IPS-18c (cell line): ENCODE data around the gene PHACTR3.

Source experiments
- H3K4me3 ChIP-seq: 2 replicates; pipeline ENCODE4 v1.7.0; 2013; ENCODE audit warnings: low read depth, mild to moderate bottlenecking, low read length, moderate library complexity; ENCODE audit not compliant: insufficient read depth
- H3K9me3 ChIP-seq: one replicate; pipeline ENCODE4 v1.6.1; 2013; ENCODE audit warnings: mild to moderate bottlenecking, low read length, moderate library complexity; ENCODE audit not compliant: control insufficient read depth, insufficient read depth

PHACTR3 gene

DNA sequence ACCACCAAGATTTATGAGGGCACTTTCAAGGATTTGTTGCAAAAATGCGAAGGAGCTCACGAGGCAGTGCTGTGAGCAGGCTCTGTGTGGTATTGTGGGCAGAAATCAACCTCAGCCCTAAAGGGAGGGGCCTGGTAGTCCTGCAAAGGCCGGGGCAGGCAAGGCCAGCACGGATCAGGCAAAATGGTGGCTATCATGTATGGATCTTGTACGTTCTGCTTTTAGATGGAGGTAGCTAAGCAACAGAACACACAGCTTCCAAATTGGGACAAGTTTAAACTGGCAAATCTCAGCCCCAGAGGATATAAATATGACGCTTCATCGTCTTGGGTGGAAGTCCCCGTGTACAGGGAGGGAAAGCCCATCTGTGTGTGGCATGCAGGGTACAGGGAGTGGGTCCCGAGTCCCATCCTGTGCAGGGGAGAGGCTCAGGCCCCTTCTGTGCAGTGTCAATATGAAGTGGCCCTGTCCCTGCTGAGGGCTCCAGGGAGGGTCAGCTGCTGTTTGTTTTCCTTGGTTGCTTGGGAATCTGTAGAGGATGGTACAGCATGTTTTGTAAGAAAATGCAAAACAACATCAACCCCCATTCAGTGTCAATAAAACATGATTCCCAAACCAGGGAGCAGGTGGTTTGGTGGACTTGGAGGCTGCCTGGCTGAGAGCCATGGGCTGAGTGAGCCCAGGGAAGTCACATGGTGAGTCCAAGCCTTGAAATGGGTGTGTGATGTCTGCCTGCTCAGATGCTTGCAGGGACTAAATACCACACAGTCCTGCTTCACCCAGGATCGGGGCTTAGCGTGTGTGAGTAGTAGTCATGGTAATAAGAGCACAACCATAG is 216.1 kb downstream of the PHACTR3 start:
- Histone ChIP-seq H3K4me3 (no peak overlapping the region), H3K9me3 (no peaks in the 10 kb centered on the region)

DNA sequence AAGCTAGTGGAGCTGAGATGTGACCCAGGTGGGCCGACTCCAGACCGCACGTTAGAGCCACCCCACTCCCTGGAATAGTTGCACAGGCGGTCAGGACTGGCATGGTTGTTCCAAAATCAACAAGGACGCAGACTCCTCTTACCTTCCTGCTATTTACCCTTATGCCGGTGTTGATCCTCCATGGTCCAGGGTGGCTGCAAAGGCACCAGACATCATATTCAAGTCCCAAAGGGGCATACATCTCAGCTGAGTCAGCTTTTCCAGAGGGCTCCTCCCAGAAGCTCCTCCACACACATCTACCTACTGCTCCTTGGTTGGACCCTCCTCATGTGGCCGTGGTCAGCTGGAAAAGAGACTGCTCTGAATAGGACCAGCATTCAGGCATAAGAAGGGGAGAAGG is 216.9 kb downstream of the PHACTR3 start:
- Histone ChIP-seq H3K9me3 (no peaks in the 10 kb centered on the region), H3K4me3 (no peak overlapping the region)

DNA sequence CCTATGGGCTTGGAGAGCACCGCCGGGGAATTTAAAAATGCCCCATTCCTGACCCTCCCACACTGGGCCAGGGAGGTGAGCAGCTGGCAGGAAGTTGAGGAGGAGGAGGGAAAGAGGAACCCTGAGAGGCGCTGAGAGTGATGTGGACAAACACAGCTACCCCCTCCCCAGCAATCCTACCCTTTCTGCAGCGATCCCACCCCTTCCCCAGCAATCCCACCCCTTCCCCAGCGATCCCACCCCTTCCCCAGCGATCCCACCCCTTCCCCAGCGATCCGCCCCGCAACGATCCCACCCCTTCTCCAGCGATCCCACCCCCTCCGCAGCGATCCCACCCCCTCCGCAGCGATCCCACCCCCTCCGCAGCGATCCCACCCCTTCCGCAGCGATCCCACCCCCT is 217.4 kb downstream of the PHACTR3 start:
- no peak overlapping the region for H3K4me3 ChIP-seq
- H3K9me3 ChIP-seq: no peaks in the 10 kb centered on the region

DNA sequence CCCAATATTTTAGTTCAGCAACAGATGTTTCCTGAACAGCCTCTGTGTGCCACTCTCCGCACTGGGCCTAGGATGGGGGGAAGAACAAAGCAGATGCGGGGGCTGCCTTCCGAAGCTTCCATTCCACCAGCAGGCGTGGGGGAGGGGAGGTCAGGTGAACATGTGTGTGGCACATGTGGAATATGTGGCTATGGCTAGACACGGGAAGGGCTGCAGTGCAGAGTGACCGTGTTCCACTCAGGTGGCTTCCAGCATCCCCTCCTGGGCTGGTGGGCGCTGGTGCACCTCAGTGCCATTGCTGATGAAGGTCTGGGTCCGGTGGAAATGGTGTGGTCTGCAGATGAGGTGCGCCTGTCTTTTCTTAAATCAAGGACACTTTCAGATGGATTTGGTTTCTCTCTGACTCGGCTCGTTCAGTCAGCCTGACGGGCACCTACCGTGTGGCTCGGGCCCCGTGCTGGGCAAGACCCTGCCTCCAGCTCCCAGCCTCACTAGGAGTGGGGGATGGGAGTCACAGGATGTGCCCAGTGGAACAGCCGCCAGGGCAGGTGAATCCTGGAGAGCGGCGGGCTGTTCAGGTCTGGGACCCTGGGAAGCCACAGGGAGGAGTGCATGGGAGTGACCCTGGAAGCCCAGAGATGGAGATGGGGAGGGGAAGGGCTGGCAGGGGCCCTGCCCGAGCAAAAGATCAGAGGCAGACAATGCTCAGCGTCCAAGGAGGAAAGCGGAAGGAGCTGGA is 218.1 kb downstream of the PHACTR3 start:
- Histone ChIP-seq H3K9me3 (no peaks in the 10 kb centered on the region), H3K4me3 (no peak overlapping the region)

DNA sequence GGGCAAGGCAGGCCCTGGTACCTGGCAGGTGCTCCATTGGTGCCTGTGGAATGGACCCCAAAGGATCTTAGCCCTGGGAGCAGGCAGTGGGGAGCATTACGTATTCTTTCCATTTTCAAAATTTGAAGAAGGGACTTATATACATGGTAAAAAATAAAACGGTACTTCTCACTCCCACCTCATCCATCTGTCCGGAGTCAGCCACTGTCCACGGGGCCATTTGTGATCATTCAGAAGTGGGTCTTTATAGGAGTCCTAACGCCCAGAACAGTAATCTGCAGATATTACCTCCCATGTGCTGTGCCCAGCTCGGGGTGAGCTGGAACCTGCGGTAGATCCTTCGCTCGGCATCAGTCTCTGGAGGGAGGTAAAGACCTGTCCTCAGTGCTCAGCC is 218.7 kb downstream of the PHACTR3 start:
- no peak overlapping the region for H3K4me3 ChIP-seq
- no peaks in the 10 kb centered on the region for H3K9me3 ChIP-seq

DNA sequence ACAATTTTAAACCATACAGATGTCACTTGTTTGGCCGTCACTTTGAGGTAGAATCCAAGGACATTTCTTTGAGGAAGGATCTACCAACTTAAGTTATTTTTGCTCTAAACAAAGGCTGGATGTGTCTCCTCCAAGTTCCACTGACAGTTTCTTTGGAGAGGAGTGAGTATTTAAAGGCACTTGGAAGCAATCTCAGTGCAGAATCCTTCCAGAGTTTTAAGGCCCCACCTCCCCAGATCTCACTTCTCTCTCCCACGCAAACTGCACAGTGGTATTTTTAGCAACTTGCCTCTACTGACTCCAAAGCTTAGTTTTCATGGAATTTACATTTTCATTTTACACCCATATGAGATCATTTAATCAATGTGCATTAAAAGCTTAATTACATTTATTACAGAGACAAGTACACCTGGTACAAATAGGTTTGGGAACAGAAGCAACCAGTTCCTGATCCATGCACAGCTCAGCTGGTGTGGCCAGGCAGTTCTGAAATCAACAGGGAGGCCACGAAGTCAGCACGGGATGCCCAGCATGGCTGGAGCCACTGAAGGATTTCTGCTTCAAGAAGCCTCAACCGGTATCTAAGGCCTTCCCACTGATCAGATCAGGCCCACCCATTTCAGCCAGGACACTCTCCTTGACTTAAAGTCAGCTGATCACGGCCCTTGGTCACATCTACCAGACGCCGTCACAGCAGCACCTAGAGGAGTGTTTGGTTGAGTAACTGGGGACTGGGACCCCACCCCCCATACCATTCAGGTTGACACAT is 219.3 kb downstream of the PHACTR3 start:
- Histone ChIP-seq H3K4me3 (no peak overlapping the region), H3K9me3 (no peaks in the 10 kb centered on the region)

DNA sequence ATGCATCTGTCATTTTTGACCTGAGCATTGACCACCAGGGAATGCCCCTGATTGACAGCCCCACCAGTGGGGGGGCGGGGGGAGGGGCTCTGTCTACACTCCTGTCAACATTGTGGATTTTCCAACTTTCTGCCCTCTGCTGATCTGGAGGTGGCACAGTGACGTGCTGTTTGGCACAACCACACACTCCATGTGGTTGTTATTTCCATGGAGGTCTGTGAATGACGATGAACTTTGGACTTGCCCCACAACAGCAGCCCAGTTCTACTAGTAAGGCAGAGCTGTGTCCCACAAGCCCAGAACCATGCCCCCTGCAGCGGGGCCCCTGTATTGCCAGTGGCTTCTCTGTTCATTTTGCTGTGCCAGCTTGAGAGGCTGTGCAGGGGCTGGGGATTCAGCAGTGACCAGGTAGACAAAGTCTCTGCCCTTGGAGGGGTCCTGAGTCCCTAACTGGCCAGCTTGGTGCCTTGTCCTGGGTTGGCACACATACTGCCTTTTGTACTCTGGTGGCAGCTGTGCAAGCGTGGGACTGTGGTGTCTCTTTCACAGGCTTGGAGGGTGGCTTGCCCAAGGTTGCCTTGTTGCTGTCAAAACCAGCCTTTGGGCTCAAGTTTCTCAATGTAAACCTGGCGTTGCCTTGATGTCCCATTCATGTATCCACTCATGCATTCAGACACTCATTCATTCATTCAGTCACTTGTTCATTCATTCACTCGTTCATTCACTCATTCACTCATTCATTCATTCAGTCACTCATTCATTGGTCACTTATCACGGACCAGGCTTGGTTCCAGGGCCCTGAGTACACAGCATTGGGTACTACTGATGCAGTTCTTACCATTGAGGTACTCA is 220.6 kb downstream of the PHACTR3 start:
- H3K4me3 ChIP-seq: no peak overlapping the region

DNA sequence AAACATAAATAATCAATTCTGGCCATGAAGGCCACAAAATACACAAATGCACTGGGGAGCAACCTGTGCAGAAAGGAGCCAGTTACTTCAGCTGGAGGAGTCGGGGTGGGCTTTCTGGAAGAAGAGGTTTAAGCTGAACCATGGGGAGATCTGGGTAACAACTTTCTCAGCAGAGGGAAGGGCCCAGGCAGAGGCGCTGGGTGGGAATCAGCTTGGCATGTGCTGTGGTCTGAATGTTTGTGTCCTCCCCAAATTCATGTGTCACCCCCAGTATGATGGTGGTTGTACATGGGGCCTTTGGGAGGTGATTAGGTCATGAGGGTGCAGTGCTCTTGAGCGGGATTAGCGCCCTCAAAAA is 221.2 kb downstream of the PHACTR3 start:
- H3K9me3 ChIP-seq: no peaks in the 10 kb centered on the region
- H3K4me3 ChIP-seq: no peak overlapping the region

More for the DNA sequence above, 220.6 kb downstream of the PHACTR3 start:
- no peaks in the 10 kb centered on the region for H3K9me3 ChIP-seq

DNA sequence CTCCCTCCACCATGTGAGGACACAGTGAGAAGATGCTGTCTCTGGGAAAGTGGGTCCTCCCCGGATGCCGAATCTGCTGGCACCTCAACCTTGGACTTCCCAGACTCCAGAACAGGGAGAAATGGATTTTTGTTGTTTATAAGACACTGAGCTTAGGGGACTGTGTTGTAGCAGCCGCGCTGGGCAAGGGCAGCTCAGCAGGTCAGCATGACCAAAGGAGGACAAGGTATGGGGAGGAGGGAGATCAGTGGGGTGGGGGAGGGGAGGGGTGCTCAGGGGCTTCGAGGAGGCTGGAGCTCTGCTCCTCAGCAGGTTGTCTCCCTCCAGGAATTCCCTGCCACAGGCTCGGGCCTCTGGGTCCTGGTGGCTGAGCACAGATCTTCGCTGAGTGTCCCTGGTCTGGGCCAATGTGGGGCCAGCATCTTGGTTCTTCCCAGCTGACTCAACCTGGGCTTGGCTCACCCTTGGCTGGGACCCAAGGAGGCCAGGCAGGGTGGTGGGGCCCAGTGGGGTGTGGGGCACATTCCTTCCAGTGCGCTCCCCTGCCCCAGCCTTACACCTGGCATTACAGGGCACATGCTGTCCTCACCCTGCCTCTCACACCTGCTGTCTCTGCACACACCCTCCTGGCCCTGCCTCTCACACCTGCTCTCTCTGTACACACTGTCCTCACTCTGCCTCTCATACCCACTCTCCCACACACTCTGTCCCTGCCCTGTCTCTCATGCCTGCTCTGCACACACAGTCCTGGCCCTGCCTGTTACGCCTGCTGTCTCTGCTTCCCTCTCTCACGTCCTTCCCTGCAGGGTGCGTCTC is 221.8 kb downstream of the PHACTR3 start:
- Histone ChIP-seq H3K9me3 (no peaks in the 10 kb centered on the region), H3K4me3 (no peak overlapping the region)

DNA sequence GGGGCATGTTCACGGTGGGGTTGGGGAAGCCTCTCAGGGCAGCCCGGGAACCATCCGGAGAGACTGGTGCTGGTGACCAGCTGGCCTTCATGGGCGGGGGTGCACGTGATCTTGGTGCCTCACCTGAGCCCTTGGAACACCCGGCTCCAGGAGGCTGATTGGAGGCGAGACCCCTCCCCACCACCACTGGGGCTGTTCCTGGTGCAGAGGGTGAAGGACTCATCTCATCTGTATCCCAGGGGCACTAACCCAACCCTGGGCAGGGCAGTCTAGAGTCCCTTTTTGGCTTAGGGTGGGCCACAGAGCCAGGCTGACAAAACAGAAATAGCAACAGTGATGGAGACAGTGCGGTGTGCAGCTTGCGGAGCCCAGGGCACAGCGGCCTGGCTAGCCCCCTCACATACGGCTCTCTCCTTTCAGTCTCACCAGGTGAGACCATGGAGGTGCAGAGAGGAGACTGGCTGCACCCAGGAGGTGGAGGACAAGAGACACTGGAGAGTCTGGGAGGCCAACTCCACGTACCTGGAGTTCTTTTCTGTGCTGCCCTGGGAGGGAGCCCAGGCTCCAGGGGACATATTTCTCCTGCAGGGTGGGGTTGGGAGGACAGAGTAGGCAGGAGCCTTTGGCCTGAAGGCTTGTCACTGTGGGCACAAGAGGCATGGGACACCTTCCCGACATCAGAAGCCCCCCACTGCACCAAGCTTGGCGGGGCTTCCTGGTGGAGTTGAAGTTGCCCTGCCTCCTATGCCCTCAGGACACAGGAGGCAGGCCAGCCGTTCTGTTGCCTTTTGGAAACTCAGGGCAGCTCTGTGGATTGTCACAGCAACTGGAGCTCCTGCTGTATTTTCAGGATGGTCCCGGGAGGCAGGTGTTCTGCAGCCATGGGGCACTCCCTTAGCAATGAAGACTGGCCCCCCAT is 223.1 kb downstream of the PHACTR3 start:
- H3K4me3 ChIP-seq: no peak overlapping the region

DNA sequence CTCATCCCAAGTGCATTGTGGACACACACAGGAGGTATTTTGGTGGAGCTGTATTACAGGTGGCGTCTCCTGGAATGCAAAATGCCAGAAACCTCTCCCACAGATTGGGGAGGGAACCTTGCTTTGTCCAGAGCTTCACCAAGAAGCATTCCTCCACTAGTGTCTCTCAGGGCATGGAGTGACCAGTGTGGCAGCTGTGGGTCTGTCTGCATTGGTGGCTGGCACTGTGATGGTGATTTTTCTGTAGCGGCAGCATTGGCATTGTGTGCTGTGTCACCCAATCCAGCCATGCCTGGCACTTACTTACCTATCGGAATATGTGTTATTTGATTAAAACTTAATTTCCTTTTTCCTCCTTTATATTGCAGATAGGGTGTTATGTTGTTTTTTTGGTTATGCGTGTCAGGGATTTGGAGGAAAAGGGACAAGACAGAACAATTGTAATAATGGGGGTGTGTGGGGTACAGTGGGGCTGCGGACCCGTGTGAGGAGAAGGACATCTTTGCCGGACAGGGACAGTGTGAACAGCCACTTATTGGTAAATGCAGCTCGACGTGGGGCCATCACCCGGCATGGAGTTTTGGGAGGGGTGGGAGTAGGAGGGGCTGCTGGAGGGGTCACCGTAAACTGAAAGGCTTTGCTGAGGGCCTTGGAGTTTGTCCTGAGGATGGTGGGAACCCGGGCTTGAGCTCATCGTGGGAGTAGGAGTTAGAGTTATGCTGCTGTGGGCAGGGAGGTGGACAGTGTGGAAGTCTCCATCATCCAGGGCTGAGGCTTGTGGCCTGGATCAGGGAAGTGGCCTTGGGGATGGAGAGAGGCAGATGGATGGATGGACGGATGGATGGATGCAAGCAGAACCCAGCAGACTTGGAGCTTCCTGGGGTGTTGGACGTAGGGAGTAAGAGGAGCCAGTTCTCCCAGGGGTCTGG is 224.0 kb downstream of the PHACTR3 start:
- H3K4me3 ChIP-seq: no peak overlapping the region
- peaks cover 3% of the 10 kb centered on the region for H3K9me3 ChIP-seq

More for the DNA sequence above, 223.1 kb downstream of the PHACTR3 start:
- H3K9me3 ChIP-seq: no peaks in the 10 kb centered on the region

DNA sequence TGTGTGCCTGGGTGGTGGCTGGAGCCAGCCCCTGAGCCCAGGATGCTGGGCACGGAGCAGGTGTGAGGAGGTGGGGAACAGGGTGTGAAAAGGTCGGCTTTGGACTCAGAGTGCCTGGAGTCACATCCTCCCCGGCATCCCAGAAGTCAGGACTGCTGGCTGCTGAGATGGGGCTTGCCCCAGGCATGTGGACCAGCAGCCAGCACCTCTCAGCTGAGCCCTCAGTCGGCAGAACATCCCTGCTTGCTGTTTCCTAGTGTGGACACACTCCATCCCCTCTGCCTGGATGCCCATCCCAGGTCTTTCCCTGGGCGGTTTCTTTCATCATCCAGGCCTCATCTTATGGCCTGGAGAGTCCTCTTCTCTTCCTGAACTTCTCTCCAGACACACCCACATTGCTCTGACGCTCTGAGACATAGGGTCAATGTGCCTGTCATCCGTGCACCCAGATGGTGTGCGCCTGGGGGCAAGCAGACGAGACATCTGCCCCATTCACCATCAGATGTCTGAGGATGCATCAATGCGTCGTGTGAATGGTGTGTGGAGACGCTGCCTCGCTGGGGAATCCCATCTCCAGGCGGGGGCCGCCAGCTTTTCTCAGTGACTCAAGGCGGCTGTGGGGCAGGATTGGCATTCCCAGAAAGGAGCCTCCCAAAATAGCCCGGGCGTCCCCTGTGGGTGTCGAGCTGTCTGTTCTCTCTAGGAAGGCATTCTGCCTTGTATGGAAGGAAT is 224.9 kb downstream of the PHACTR3 start:
- Histone ChIP-seq H3K9me3 (peaks cover 3% of the 10 kb centered on the region), H3K4me3 (no peak overlapping the region)

DNA sequence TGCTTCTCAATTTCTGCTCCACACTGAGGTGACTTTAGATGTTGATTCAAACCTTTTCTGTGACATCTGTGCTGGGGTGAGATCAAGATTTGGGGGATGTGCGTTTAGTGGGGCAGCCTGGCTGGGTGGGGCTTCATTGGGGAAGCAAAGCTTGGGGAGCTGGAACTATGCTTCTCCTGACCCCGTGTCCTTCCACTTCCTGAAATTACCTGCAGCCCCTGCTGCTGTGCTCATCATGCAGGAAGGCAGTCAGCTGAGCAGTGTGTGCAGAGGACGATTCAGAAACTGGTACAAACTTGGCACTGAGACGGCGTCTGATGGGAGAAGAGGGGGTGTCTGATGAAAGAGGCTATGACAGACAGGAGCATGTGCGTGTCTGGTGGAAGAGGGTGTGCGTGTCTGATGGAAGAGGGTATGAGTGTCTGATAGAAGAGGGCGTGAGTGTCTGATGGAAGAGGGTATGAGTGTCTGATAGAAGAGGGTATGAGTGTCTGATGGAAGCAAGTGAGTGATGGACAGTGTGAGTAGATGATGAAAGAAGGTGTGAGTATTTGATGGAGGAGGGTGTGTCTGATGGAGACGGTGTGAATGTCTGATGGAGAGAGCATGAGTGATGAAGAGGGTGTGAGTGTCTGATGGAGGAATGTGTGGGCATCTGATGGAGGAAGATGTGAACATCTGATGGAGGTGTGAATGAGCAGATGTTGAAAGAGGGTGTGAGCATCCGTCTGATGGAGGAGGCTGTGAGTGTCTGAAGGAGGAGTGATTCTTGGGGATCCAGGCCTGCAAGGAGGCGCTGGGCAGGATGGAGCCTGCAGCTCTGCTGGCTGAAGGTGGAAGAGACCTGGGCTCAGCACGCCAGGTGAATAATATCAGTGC is 225.7 kb downstream of the PHACTR3 start:
- Histone ChIP-seq H3K9me3 (peaks cover 3% of the 10 kb centered on the region), H3K4me3 (no peak overlapping the region)
